ENCODE data around the gene LRRK1.

GRCh38 chr15:101051291-101052030 lies 132.3 kb downstream of the LRRK1 start:
- no peak for TF ChIP-seq CTCF (IDR thresholded peaks at IDR 0.05)
- TF ChIP-seq POLR2A (IDR thresholded peaks at IDR 0.05), result no peak
